HL-60 (cell line): Measurements from ENCODE around the gene SLC25A20.

Experiments used
- POLR2AphosphoS5 ChIP-seq: IDR thresholded peaks from 2 replicates; pipeline ENCODE4 v1.6.1; 2012; ENCODE audit warnings: low read depth
- TF ChIP-seq, protein P1 (sequence below): IDR thresholded peaks from one replicate; pipeline ENCODE4 v1.5.1; 2011; ENCODE audit warnings: low read length, control low read depth, inconsistent platforms; ENCODE audit not compliant: insufficient read depth

DNA sequence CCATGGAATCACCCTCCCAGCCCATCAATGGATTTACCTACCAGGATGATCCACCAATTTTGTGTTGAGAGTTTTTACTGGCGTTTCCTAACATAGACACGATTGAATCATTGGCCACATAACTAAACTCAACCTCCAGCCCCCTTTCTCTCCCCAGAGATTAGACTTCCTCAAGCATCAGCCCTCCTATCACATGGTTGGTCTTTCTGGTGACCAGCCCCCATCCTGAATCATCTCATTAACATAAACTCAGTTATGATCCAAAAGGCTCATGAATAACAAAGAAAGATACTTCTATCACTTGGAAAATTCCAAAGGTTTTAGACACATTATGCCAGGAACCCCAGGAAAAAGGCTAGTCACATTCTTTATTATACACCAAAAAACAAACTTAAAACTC, 72.2 kb downstream of the SLC25A20 start:
- TF ChIP-seq, protein P1, sequence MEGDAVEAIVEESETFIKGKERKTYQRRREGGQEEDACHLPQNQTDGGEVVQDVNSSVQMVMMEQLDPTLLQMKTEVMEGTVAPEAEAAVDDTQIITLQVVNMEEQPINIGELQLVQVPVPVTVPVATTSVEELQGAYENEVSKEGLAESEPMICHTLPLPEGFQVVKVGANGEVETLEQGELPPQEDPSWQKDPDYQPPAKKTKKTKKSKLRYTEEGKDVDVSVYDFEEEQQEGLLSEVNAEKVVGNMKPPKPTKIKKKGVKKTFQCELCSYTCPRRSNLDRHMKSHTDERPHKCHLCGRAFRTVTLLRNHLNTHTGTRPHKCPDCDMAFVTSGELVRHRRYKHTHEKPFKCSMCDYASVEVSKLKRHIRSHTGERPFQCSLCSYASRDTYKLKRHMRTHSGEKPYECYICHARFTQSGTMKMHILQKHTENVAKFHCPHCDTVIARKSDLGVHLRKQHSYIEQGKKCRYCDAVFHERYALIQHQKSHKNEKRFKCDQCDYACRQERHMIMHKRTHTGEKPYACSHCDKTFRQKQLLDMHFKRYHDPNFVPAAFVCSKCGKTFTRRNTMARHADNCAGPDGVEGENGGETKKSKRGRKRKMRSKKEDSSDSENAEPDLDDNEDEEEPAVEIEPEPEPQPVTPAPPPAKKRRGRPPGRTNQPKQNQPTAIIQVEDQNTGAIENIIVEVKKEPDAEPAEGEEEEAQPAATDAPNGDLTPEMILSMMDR: no peak
- TF ChIP-seq POLR2AphosphoS5: no peak
